ENCODE results near the gene IZUMO4. TPM values are rescaled to one million over a fixed set of nuclear protein-coding genes. Genes with fewer than 3 reads are reported as not detected.

The IZUMO4 gene
- total RNA-seq, 1 experiment from 2014 or later = 2.5 TPM

- H3K27ac ChIP-seq (ENCODE audit: low read depth, low read length, poor library complexity, severe bottlenecking) = peak overlapping the region; percentile 99
- CTCF ChIA-PET = no interaction called here
- POLR2A ChIA-PET (ENCODE audit: low non-redundant PET) = interaction anchor here (0.6 kb wide), 1 partner anchor 395 kb away, joined by 3 read pairs; no protein-coding TSS in a partner anchor
These were observed 34.4 kb upstream of the IZUMO4 start for GRCh38 chr19:2062389-2062729.

GRCh38 chr19:2062770-2063169 lies 33.9 kb upstream of the IZUMO4 start:
- ChIA-PET POLR2A (ENCODE audit: low non-redundant PET) (no interaction called here), CTCF (no interaction called here)
- Histone ChIP-seq H3K4me3 (ENCODE audit: low read depth, low read length, poor library complexity, severe bottlenecking) (no peak overlapping the region), H3K9me3 (ENCODE audit: low read depth, low read length, poor library complexity, severe bottlenecking) (no peaks in the 10 kb centered on the region), H3K36me3 (ENCODE audit: insufficient read depth, low read length, poor library complexity, severe bottlenecking) (no peaks in the 10 kb centered on the region), H3K27me3 (replicated peaks; ENCODE audit: insufficient read depth, low read depth, low read length, poor library complexity) (no peaks in the 10 kb centered on the region), H3K27ac (ENCODE audit: low read depth, low read length, poor library complexity, severe bottlenecking) (peak overlapping the region; percentile 99), H3K4me1 (ENCODE audit: insufficient read depth, low read length, poor library complexity, severe bottlenecking) (peaks cover 21% of the 10 kb centered on the region)
- TF ChIP-seq EZH2 (IDR thresholded peaks at IDR 0.05; ENCODE audit: borderline replicate concordance, low read depth, low read length, poor library complexity, severe bottlenecking) = no peak
- no peak for TF ChIP-seq CTCF (conservative IDR thresholded peaks at IDR 0.05; ENCODE audit: low read depth, low read length)
- intact Hi-C loops (cut with micrococcal nuclease; ENCODE audit: unreplicated experiment) = no loop called here
- no TSS peak for BruUV-seq (replicated peaks)
- DNase-seq (ENCODE audit: low spot score) = no peak

More at GRCh38 chr19:2062389-2062729, 34.4 kb upstream of the IZUMO4 start:
- no TSS peak for BruUV-seq (replicated peaks)
- Histone ChIP-seq H3K9me3 (ENCODE audit: low read depth, low read length, poor library complexity, severe bottlenecking) (no peaks in the 10 kb centered on the region), H3K36me3 (ENCODE audit: insufficient read depth, low read length, poor library complexity, severe bottlenecking) (no peaks in the 10 kb centered on the region), H3K4me3 (ENCODE audit: low read depth, low read length, poor library complexity, severe bottlenecking) (peak overlapping the region; percentile 66), H3K4me1 (ENCODE audit: insufficient read depth, low read length, poor library complexity, severe bottlenecking) (peaks cover 21% of the 10 kb centered on the region), H3K27me3 (replicated peaks; ENCODE audit: insufficient read depth, low read depth, low read length, poor library complexity) (no peaks in the 10 kb centered on the region)
- intact Hi-C loops (cut with micrococcal nuclease; ENCODE audit: unreplicated experiment) = no loop called here
- no peak for DNase-seq (ENCODE audit: low spot score)
- TF ChIP-seq CTCF (conservative IDR thresholded peaks at IDR 0.05; ENCODE audit: low read depth, low read length) = no peak
- no peak for TF ChIP-seq EZH2 (IDR thresholded peaks at IDR 0.05; ENCODE audit: borderline replicate concordance, low read depth, low read length, poor library complexity, severe bottlenecking)

DNA sequence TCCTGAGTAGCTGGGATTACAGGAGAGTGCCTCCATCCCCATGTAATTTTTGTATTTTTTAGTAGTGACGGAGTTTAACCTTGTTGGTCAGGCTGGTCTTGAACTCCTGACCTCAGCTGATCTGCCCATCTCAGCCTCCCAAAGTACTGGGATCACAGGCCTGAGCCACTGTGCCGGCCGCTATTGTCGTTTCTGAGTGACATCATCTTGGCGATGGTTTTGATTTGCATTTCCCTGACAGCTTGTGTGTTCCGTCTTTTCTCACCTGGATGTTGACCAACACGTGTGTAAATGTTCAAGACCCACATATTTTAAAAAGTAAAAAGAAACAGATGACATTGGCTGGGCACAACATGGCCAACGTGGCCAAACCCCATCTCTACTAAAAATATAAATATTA lies 32.9 kb upstream of the IZUMO4 start:
- CTCF ChIA-PET = no interaction called here
- intact Hi-C loops (cut with micrococcal nuclease; ENCODE audit: unreplicated experiment) = no loop called here

More for the DNA sequence above, 32.9 kb upstream of the IZUMO4 start:
- no peak for DNase-seq (ENCODE audit: low spot score)
- Histone ChIP-seq H3K9me3 (ENCODE audit: low read depth, low read length, poor library complexity, severe bottlenecking) (no peaks in the 10 kb centered on the region), H3K4me3 (ENCODE audit: low read depth, low read length, poor library complexity, severe bottlenecking) (no peak overlapping the region), H3K4me1 (ENCODE audit: insufficient read depth, low read length, poor library complexity, severe bottlenecking) (peaks cover 21% of the 10 kb centered on the region), H3K27ac (ENCODE audit: low read depth, low read length, poor library complexity, severe bottlenecking) (no peak overlapping the region), H3K36me3 (ENCODE audit: insufficient read depth, low read length, poor library complexity, severe bottlenecking) (no peaks in the 10 kb centered on the region), H3K27me3 (replicated peaks; ENCODE audit: insufficient read depth, low read depth, low read length, poor library complexity) (no peaks in the 10 kb centered on the region)
- no peak for TF ChIP-seq EZH2 (IDR thresholded peaks at IDR 0.05; ENCODE audit: borderline replicate concordance, low read depth, low read length, poor library complexity, severe bottlenecking)
- no peak for TF ChIP-seq CTCF (conservative IDR thresholded peaks at IDR 0.05; ENCODE audit: low read depth, low read length)
- no TSS peak for BruUV-seq (replicated peaks)
- POLR2A ChIA-PET (ENCODE audit: low non-redundant PET) = interaction anchor here (0.7 kb wide), 1 partner anchor 15 kb away, joined by 3 read pairs; no protein-coding TSS in a partner anchor
